ES-I3 (cell line): ENCODE results near the gene RAD51B.

Experiments
- H3K36me3 ChIP-seq: 2 replicates; pipeline ENCODE4 v1.6.1; 2013; ENCODE audit warnings: mild to moderate bottlenecking, low read length, control low read depth, moderate library complexity; ENCODE audit not compliant: insufficient read depth
- H3K4me1 ChIP-seq: 2 replicates; pipeline ENCODE4 v1.6.1; 2013; ENCODE audit warnings: mild to moderate bottlenecking, control low read depth, low read length; ENCODE audit not compliant: insufficient read depth
- H3K9ac ChIP-seq: 2 replicates; pipeline ENCODE4 v1.6.1; 2013; ENCODE audit warnings: low read depth, mild to moderate bottlenecking, low read length, moderate library complexity
- H3K9me3 ChIP-seq: 2 replicates; pipeline ENCODE4 v1.6.1; 2013; ENCODE audit warnings: mild to moderate bottlenecking, low read length, moderate library complexity; ENCODE audit not compliant: control insufficient read depth, insufficient read depth

Gene RAD51B

GRCh38 chr14:68726093-68726695, 906.6 kb downstream of the RAD51B start:
- H3K9ac ChIP-seq: no peak overlapping the region
- no peaks in the 10 kb centered on the region for H3K36me3 ChIP-seq
- H3K9me3 ChIP-seq: no peaks in the 10 kb centered on the region
- peaks cover 10% of the 10 kb centered on the region for H3K4me1 ChIP-seq

- Histone ChIP-seq H3K9me3 (no peaks in the 10 kb centered on the region), H3K36me3 (no peaks in the 10 kb centered on the region), H3K9ac (no peak overlapping the region), H3K4me1 (peaks cover 13% of the 10 kb centered on the region)
Observed at GRCh38 chr14:68727315-68728047, 907.9 kb downstream of the RAD51B start.

DNA sequence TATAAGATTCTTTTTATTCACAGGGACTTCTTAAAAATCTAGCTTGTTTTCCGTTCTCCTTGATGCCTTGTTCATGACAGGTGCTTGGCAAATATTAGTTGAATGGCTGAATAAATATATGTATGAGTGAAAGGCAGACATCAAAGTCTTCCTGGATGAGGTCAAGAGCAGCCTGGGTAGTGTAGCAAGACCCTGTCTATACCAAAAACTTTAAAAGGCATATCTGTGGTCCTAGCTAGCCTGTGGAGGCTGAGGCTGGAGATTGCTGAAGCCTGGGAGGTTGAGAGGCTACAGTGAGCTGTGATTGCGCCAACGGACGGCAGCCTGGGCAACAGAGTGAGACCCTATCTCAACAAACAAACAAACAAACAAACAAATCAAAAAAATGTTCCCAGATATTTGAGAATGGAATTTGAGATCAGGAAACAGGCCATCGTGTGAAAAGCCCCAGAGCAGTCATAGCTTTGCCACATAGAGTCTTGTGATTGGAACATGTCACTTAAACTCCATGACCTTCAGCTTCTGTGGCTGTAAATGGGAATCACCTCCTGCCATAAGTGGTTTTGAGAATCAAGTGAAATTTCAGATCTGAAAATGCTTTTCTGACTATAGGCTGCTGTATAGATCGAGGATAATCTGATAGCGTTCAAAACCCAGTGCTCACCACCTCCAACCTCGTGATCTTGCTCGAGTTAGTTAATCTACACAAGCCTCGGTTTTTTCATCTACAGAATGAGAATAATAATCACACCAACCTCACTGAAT, 908.9 kb downstream of the RAD51B start:
- H3K36me3 ChIP-seq: no peaks in the 10 kb centered on the region
- no peaks in the 10 kb centered on the region for H3K9me3 ChIP-seq
- peaks cover 13% of the 10 kb centered on the region for H3K4me1 ChIP-seq
- no peak overlapping the region for H3K9ac ChIP-seq

GRCh38 chr14:68729556-68729955, 910.0 kb downstream of the RAD51B start:
- no peaks in the 10 kb centered on the region for H3K36me3 ChIP-seq
- no peak overlapping the region for H3K9ac ChIP-seq
- no peaks in the 10 kb centered on the region for H3K9me3 ChIP-seq
- H3K4me1 ChIP-seq: peaks cover 13% of the 10 kb centered on the region

DNA sequence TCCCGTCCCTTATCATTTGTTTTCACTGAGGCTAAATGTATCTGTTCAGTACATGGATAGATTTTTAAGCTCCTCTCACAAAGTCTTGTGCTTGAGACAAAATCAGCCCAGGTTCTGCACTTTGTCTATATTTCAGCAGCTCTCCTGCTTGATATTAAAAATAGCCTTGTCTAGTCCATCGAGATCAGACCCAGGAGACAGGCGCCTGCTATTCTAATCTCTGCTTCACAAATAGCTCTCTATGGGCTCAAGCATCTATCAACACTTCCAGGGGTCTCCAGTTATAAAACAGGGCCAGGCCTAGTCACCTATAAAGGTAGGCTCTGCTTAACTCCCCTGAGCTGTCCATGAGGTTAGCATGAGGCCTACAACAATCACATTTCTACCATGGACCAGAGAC, 910.8 kb downstream of the RAD51B start:
- Histone ChIP-seq H3K9me3 (no peaks in the 10 kb centered on the region), H3K9ac (no peak overlapping the region), H3K36me3 (no peaks in the 10 kb centered on the region), H3K4me1 (peaks cover 13% of the 10 kb centered on the region)

DNA sequence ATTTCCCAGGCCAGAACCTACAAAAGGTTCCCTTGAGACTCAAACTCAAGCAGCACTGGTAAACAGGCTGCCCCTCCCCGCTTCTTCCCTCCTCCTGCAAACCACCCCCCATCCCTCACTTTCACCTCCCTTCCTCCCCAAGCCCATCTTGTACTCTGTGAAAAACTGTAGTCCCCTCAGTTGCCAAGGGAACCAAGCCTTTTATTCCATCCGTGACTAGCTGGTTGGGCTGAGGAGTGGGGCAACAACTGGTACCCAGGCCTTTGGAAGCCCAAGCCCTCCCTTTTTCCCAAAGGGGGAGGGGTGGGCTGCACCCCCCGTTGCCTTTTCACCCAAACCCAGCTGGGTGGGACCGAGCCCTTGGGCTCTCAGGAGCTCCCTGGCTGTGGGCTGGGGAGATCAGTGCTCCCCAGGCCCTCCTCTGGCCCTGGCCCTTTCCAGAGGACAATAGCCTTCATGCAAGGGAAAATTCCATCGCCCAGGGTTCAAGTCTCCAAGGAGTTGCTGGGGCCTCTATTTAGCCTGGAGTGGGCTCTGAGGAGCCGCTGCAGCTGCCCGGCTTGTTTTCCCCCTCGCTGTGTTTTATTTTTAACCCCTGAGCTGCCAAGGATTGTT, 911.3 kb downstream of the RAD51B start:
- H3K4me1 ChIP-seq: peaks cover 13% of the 10 kb centered on the region
- no peaks in the 10 kb centered on the region for H3K36me3 ChIP-seq
- no peak overlapping the region for H3K9ac ChIP-seq
- no peaks in the 10 kb centered on the region for H3K9me3 ChIP-seq

GRCh38 chr14:68733086-68733914, 913.7 kb downstream of the RAD51B start:
- Histone ChIP-seq H3K4me1 (peaks cover 22% of the 10 kb centered on the region), H3K36me3 (no peaks in the 10 kb centered on the region), H3K9ac (no peak overlapping the region), H3K9me3 (no peaks in the 10 kb centered on the region)

GRCh38 chr14:68734231-68734732, 914.7 kb downstream of the RAD51B start:
- Histone ChIP-seq H3K9me3 (no peaks in the 10 kb centered on the region), H3K9ac (no peak overlapping the region), H3K36me3 (no peaks in the 10 kb centered on the region), H3K4me1 (peaks cover 22% of the 10 kb centered on the region)

GRCh38 chr14:68735856-68736255, 916.3 kb downstream of the RAD51B start:
- Histone ChIP-seq H3K36me3 (no peaks in the 10 kb centered on the region), H3K4me1 (peaks cover 15% of the 10 kb centered on the region; the same call in 1 of the 2 replicates), H3K9ac (no peak overlapping the region), H3K9me3 (peaks cover 1% of the 10 kb centered on the region; the same call in 1 of the 2 replicates)

DNA sequence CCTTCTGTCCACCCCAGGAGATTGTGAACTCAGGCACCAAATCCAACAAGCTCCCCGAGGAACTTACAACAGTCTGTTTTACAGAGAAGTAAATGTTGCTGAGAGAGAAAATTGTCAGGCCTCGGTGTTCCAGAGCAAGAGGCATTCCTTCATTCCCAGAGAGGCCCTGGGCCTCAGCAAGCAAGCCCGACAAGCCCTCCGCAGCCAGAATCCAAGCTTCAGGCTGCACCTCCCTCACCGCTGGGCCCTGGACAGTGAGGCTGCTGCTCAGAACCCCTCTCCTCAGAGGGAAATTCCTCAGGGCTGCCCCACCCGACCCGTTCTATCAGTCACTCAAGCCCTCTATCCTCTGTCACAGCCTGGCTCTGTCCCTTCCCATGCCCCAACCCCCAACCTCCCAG, 916.9 kb downstream of the RAD51B start:
- H3K4me1 ChIP-seq: peaks cover 9% of the 10 kb centered on the region; the same call in 1 of the 2 replicates
- no peak overlapping the region for H3K9ac ChIP-seq
- H3K9me3 ChIP-seq: peaks cover 5% of the 10 kb centered on the region; the same call in 1 of the 2 replicates
- H3K36me3 ChIP-seq: no peaks in the 10 kb centered on the region

- Histone ChIP-seq H3K36me3 (no peaks in the 10 kb centered on the region), H3K9me3 (peaks cover 5% of the 10 kb centered on the region; the same call in 1 of the 2 replicates), H3K4me1 (peaks cover 9% of the 10 kb centered on the region; the same call in 1 of the 2 replicates), H3K9ac (no peak overlapping the region)
Observed at GRCh38 chr14:68737086-68737485, 917.5 kb downstream of the RAD51B start.

- Histone ChIP-seq H3K9me3 (peaks cover 5% of the 10 kb centered on the region; the same call in 1 of the 2 replicates), H3K4me1 (peaks cover 9% of the 10 kb centered on the region; the same call in 1 of the 2 replicates), H3K36me3 (no peaks in the 10 kb centered on the region), H3K9ac (no peak overlapping the region)
Observed at GRCh38 chr14:68738559-68738958, 919.0 kb downstream of the RAD51B start.

DNA sequence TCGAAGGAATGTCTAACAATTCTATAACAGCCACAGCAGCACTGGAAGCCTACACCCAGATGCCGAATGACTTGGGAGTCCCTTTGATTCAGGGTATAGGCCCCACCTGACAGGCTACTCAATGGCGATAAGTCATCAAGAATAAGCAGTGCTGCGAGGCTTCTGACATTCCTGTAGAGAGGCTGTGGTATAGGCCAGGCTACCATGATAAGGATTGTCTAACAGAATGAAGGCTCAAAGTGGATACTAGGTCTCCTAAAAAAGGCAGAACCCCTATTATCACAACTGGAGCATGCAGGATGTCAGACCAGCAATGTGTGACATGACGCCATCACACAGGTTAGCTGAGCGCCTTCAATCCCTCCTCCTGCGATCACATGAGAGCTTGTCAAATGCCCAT, 920.1 kb downstream of the RAD51B start:
- H3K9ac ChIP-seq: no peak overlapping the region
- peaks cover 9% of the 10 kb centered on the region; the same call in 1 of the 2 replicates for H3K4me1 ChIP-seq
- no peaks in the 10 kb centered on the region for H3K36me3 ChIP-seq
- H3K9me3 ChIP-seq: peaks cover 5% of the 10 kb centered on the region; the same call in 1 of the 2 replicates
